EL (cell line): ENCODE measurements around the gene GPR50.

Experiments used
- DNase-seq: peaks from one replicate; pipeline ENCODE4 v3.0.0-alpha.2; 2016

The GPR50 gene

GRCh38 chrX:151228935-151229334 is 52.6 kb downstream of the GPR50 start:
- no peak for DNase-seq
